ENCODE data around the gene MS4A6E. TPM values are rescaled to one million over a fixed set of nuclear protein-coding genes. Genes with fewer than 3 reads are reported as not detected.

Gene MS4A6E
- total RNA-seq, 1 donor from 2014 or later: not detected

DNA sequence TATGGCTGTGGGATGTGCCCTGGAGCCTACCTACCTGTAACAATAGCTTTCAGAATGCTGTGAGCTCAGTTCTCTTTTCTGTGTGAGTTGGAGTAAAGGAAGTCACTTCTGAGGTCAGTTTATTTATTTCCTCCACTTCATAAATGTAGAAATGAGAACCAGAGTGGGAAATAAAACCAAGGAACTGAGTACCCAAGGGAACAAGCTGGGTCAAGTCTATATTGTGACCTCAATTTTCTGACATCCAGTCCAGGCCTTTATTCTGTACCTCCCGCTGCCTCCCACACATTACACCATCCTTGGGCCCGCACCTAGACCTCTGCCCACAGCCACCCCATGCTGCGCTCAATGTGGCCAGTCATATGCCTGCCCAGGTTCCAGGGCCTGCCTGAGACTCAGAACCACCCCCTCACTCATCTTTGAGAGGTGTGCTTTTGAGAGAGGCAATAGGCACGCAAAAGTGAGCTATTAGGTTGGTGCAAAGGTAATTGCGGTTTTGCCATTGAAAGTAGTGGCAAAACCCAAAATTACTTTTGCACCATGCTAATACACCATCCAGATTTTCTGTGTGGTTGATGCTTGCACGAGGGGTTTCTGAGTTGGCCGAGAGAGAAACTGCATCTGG, 9.8 kb downstream of the MS4A6E start:
- Mint-ChIP-seq H3K27ac (no peak overlapping the region), H3K4me3 (no peak overlapping the region), H3K36me3 (no peaks in the 10 kb centered on the region), H3K27me3 (no peaks in the 10 kb centered on the region), H3K4me1 (ENCODE audit: unreplicated experiment) (no peaks in the 10 kb centered on the region), H3K9me3 (no peaks in the 10 kb centered on the region)
- no peak for DNase-seq (ENCODE audit: extremely low spot score, unreplicated experiment)
- TF ChIP-seq, protein P1, sequence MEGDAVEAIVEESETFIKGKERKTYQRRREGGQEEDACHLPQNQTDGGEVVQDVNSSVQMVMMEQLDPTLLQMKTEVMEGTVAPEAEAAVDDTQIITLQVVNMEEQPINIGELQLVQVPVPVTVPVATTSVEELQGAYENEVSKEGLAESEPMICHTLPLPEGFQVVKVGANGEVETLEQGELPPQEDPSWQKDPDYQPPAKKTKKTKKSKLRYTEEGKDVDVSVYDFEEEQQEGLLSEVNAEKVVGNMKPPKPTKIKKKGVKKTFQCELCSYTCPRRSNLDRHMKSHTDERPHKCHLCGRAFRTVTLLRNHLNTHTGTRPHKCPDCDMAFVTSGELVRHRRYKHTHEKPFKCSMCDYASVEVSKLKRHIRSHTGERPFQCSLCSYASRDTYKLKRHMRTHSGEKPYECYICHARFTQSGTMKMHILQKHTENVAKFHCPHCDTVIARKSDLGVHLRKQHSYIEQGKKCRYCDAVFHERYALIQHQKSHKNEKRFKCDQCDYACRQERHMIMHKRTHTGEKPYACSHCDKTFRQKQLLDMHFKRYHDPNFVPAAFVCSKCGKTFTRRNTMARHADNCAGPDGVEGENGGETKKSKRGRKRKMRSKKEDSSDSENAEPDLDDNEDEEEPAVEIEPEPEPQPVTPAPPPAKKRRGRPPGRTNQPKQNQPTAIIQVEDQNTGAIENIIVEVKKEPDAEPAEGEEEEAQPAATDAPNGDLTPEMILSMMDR (conservative IDR thresholded peaks at IDR 0.05): no peak

DNA sequence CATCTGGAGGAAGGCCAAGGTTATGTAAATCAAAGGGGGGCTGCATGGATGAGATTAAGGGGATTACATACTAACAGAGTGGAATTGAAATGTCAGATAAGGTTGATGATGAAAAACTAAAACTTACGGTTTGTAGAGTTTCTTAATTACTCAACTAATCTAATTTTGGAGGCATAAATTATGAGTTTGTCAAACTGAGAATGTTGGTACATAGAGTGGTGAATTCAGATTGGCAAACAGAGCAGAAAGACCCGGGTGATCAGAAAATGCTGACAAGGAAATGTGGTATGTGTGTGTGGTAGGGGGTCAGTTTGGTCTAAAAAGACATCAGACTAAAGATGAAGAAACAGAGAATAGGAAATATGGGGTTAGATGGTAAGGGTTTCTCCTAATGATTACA, 11.0 kb downstream of the MS4A6E start:
- TF ChIP-seq, protein P1 (conservative IDR thresholded peaks at IDR 0.05): no peak
- no peak for DNase-seq (ENCODE audit: extremely low spot score, unreplicated experiment)
- H3K4me3 Mint-ChIP-seq: no peak overlapping the region
- H3K9me3 Mint-ChIP-seq: no peaks in the 10 kb centered on the region
- no peak overlapping the region for H3K27ac Mint-ChIP-seq
- H3K4me1 Mint-ChIP-seq (ENCODE audit: unreplicated experiment): no peaks in the 10 kb centered on the region
- no peaks in the 10 kb centered on the region for H3K36me3 Mint-ChIP-seq
- no peaks in the 10 kb centered on the region for H3K27me3 Mint-ChIP-seq

DNA sequence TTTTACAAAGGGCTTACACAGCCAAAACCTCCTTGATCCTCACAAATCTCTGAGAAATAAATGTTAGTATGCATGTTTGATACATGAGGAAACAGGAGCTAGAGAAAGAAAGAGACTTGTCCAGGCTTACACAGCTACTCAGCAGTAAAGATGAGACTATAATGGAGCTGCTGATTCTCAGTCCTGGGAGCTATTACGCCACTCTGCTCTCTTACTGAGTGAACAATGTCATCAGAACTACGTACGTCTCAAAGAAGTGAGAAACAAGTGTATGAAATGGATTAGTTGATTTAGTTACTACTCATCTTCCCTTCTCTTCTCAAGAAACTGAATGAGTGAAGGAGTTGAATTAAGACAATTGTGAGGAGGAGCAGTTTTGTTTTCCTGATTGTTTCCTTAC, 12.3 kb downstream of the MS4A6E start:
- no peak overlapping the region for H3K27ac Mint-ChIP-seq

DNA sequence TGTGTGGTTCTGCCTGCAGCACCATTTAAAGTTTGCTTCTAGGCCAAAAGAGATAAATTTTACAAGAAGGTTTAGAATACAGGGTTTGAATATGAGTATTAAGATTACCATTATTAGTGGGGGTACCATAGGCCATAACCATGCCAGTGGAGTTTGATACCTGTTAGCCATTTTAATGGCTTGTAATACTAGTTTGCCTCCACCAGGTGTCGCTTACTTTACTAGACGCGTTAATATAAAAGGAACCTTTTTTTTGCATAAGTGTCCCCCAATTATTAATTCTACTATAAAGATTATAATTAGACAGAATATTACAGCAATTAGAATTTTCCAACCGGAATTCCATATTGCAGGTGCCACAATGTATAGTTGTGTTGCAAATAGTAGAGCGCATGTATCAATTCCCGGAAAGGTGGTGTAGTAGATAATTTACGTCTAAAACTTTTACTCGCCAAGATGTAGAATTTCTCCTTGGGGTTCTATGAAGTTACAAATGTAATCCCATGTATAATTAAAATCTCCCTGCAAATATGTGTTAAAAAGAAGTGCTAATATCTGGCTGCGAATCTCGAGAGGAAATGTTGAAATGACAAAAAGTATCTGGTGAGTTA, 16.1 kb downstream of the MS4A6E start:
- no peaks in the 10 kb centered on the region for H3K9me3 Mint-ChIP-seq
- H3K4me3 Mint-ChIP-seq: no peak overlapping the region
- TF ChIP-seq, protein P1 (conservative IDR thresholded peaks at IDR 0.05): peak; percentile 81
- no peak for DNase-seq (ENCODE audit: extremely low spot score, unreplicated experiment)
- no peaks in the 10 kb centered on the region for H3K27me3 Mint-ChIP-seq
- no peaks in the 10 kb centered on the region for H3K36me3 Mint-ChIP-seq
- H3K4me1 Mint-ChIP-seq (ENCODE audit: unreplicated experiment): no peaks in the 10 kb centered on the region
- H3K27ac Mint-ChIP-seq: no peak overlapping the region

More for the DNA sequence above, 12.3 kb downstream of the MS4A6E start:
- Mint-ChIP-seq H3K27me3 (no peaks in the 10 kb centered on the region), H3K4me3 (no peak overlapping the region), H3K4me1 (ENCODE audit: unreplicated experiment) (no peaks in the 10 kb centered on the region), H3K9me3 (no peaks in the 10 kb centered on the region), H3K36me3 (no peaks in the 10 kb centered on the region)
- TF ChIP-seq, protein P1 (conservative IDR thresholded peaks at IDR 0.05): no peak
- no peak for DNase-seq (ENCODE audit: extremely low spot score, unreplicated experiment)

DNA sequence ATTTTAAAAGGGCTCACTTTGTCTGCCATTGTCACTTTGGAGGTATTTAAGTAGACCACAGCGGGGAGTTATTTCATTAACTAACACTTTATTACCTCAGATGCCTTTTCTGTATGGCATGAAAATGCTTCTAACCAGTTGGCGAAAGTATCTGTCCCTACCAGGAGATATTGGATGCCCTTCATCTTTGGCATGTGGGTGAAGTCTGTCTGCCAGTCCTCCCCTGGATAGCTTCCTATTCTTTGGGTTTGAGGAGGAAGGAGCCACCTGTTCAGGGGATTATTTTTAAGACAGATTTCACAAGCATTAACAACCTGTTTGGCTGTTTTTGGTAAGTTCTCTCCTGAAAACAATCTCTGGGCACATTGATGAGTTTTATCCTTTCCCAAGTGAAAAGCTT, 17.1 kb downstream of the MS4A6E start:
- Mint-ChIP-seq H3K9me3 (no peaks in the 10 kb centered on the region), H3K36me3 (no peaks in the 10 kb centered on the region), H3K27me3 (no peaks in the 10 kb centered on the region), H3K27ac (no peak overlapping the region), H3K4me3 (no peak overlapping the region), H3K4me1 (ENCODE audit: unreplicated experiment) (no peaks in the 10 kb centered on the region)
- DNase-seq (ENCODE audit: extremely low spot score, unreplicated experiment): no peak
- TF ChIP-seq, protein P1 (conservative IDR thresholded peaks at IDR 0.05): no peak
